ENCODE results near the gene EMD.

- TF ChIP-seq, protein P1, sequence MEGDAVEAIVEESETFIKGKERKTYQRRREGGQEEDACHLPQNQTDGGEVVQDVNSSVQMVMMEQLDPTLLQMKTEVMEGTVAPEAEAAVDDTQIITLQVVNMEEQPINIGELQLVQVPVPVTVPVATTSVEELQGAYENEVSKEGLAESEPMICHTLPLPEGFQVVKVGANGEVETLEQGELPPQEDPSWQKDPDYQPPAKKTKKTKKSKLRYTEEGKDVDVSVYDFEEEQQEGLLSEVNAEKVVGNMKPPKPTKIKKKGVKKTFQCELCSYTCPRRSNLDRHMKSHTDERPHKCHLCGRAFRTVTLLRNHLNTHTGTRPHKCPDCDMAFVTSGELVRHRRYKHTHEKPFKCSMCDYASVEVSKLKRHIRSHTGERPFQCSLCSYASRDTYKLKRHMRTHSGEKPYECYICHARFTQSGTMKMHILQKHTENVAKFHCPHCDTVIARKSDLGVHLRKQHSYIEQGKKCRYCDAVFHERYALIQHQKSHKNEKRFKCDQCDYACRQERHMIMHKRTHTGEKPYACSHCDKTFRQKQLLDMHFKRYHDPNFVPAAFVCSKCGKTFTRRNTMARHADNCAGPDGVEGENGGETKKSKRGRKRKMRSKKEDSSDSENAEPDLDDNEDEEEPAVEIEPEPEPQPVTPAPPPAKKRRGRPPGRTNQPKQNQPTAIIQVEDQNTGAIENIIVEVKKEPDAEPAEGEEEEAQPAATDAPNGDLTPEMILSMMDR (IDR thresholded peaks at IDR 0.05): no peak
- TF ChIP-seq POLR2A (IDR thresholded peaks at IDR 0.05): no peak
These were observed 33.4 kb downstream of the EMD start for GRCh38 chrX:154412468-154412867.

Data from prostate gland (tissue), 2 donors.